Pancreas (tissue), 10 donors: Measurements from ENCODE around the gene CDC42BPB. TPM values are rescaled to one million over a fixed set of nuclear protein-coding genes. Genes with fewer than 3 reads are reported as not detected.

Source experiments
- ATAC-seq, 4 donors: fragments of 200-7000 bp; cut with Tn5 transposase; one replicate each; pipeline versions ENCODE4 v1.8.0 to v1.9.1; 2020; ENCODE audit warnings: mild to moderate bottlenecking in 4 of 4, moderate library complexity in 4 of 4
- DNase-seq, 6 donors: peaks; one replicate each; pipeline ENCODE4 v3.0.0-alpha.2; 2020
- FAIRE-seq: peaks from 2 replicates; lab custom pipeline; 2012; peaks lifted over from hg19 to GRCh38; lab: Jason Lieb, UNC
- H3K27ac ChIP-seq, 4 donors: fragments of 200-600 bp; sonication (generic); 1 replicate in 3 of 4; 2 replicates in 1 of 4; pipeline versions ENCODE4 v1.5.0 to v1.8.0; 2020
- H3K27me3 ChIP-seq, 4 donors: fragments of 200-600 bp; one replicate each; pipeline ENCODE4 v1.8.0; 2021
- H3K36me3 ChIP-seq, 3 donors: fragments of 200-600 bp; sonication (generic) in 1 of 3; one replicate each; pipeline versions ENCODE4 v1.5.0 to v1.8.0; 2020 to 2021
- H3K4me1 ChIP-seq, 3 donors: fragments of 200-600 bp; one replicate each; pipeline ENCODE4 v1.8.0; 2021
- H3K4me3 ChIP-seq, 4 donors: fragments of 200-600 bp; sonication (generic) in 2 of 4; one replicate each; pipeline versions ENCODE4 v1.5.0 to v1.8.0; 2020 to 2021
- H3K9me3 ChIP-seq, 4 donors: fragments of 200-600 bp; one replicate each; pipeline ENCODE4 v1.8.0; 2021
- CTCF ChIP-seq, 4 donors: fragments of 200-600 bp; sonication (generic) in 3 of 4; IDR thresholded peaks; one replicate each; pipeline versions ENCODE4 v1.5.0 to v1.8.0; 2021; ENCODE audit warnings: antibody characterized with exemption in 4 of 4
- WGBS, 2 donors: extraction: QIAGEN DNeasy Blood & Tissue Kit; methylation state at CpG; one replicate each; pipeline ENCODE4 v1.1.7; 2013; 5-methylcytosine and 5-hydroxymethylcytosine counted together
- intact Hi-C, 3 donors: fragments of 100-400 bp; cut with DNase I; formaldehyde crosslinking; loops; one replicate each; pipeline versions ENCODE4 v1.11.1 to v1.14.2; 2022
- polyA plus RNA-seq, 2 donors: library from polyadenylated mRNA; stranded (reverse); fragments of 200-250 nt; gene quantifications; one replicate each; pipeline ENCODE4 v1.2.3, GENCODE V29; 2013
- total RNA-seq, 6 donors: library from RNA; stranded (reverse); fragmentation: NEBNext Ultra II Directional in 4 of 6; extraction: Animal tissue kit (Norgen Biotek cat#: 25700) in 4 of 6; gene quantifications; one replicate each; pipeline versions ENCODE4 v1.2.1 to v1.2.4, GENCODE V29; 2021 to 2023
- donor health status: healthy with polysubstance abuse.
- donor health status: DM: no; HTN: no; CAD: no; lungs with moderate emphysema.
- donor health status: DM: no; HTN: no; CAD: no.
- donor health status: control.
- donor health status: control.
- donor health status: Bipolar disorder and iron deficiency.
- donor health status: DM: yes; HTN: yes; CAD: no.
- donor health status: DM: no; HTN: no; CAD: no.
- donor health status: DM: no; HTN: no; CAD: no.
- donor health status: DM: yes; HTN: yes; CAD: no.

CDC42BPB gene
- total and polyA plus RNA-seq, 8 donors = 27.2 to 45.5 (median 32.7) TPM

GRCh38 chr14:103023881-103024473, 33.4 kb downstream of the CDC42BPB start:
- no peaks in the 10 kb centered on the region for H3K4me1 ChIP-seq
- 80 to 85% methylated on average over 15 of the region's 15 CpGs for WGBS, 2 donors

GRCh38 chr14:103022685-103023044, 34.7 kb downstream of the CDC42BPB start:
- Histone ChIP-seq H3K4me3 (no peak overlapping the region), H3K36me3 (no peaks in the 10 kb centered on the region), H3K9me3 (no peaks in the 10 kb centered on the region), H3K27me3 (no peaks in the 10 kb centered on the region), H3K27ac (peak overlapping the region in 1 of 4 donors; percentile 49), H3K4me1 (no peaks in the 10 kb centered on the region)
- no peak for TF ChIP-seq CTCF (IDR thresholded peaks at IDR 0.05)
- 27 to 31% methylated on average over 2 of the region's 2 CpGs for WGBS, 2 donors
- DNase-seq = peak in 1 of 6 donors; percentile 3
- ATAC-seq = no peak
- no peak for FAIRE-seq
- intact Hi-C loops = no loop called here

More at GRCh38 chr14:103023881-103024473, 33.4 kb downstream of the CDC42BPB start:
- Histone ChIP-seq H3K27ac (peak overlapping the region in 2 of 4 donors; percentile 4 to 10), H3K9me3 (no peaks in the 10 kb centered on the region), H3K27me3 (no peaks in the 10 kb centered on the region), H3K4me3 (no peak overlapping the region), H3K36me3 (no peaks in the 10 kb centered on the region)
- DNase-seq (peak in 1 of 6 donors; percentile 35), ATAC-seq (peak in 1 of 4 donors; percentile 39), FAIRE-seq (no peak)
- TF ChIP-seq CTCF (IDR thresholded peaks at IDR 0.05) = no peak
- intact Hi-C loops = no loop called here

GRCh38 chr14:103022002-103022684, 35.2 kb downstream of the CDC42BPB start:
- no peaks in the 10 kb centered on the region for H3K4me1 ChIP-seq
- ATAC-seq (peak; percentile 44 to 68 (median 66)), FAIRE-seq (no peak), DNase-seq (peak in 1 of 6 donors; percentile 14)
- 33 to 34% methylated on average over 12 of the region's 12 CpGs for WGBS, 2 donors
- H3K9me3 ChIP-seq = no peaks in the 10 kb centered on the region
- intact Hi-C loops = no loop called here
- H3K4me3 ChIP-seq = no peak overlapping the region
- no peaks in the 10 kb centered on the region for H3K36me3 ChIP-seq
- TF ChIP-seq CTCF (IDR thresholded peaks at IDR 0.05) = no peak
- H3K27me3 ChIP-seq = no peaks in the 10 kb centered on the region
- peak overlapping the region in 2 of 4 donors; percentile 20 to 49 for H3K27ac ChIP-seq

DNA sequence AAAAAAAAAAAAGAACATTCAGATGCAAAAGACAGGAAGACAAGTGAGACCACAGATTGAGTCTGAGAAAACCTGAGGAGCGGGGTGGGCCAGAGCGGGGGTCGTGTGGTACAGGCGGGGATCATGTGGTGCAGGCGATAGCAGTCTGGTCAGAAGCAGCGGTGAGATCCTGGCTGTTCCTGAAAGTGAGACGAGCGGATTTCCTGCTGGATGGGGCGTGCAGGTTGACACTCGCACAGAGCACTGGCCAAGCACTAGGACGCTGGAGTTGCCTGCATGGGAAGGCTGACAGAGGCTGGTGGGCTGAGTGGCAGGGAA, 35.7 kb downstream of the CDC42BPB start:
- H3K9me3 ChIP-seq = no peaks in the 10 kb centered on the region
- WGBS, 2 donors = 88 to 90% methylated on average over 11 of the region's 11 CpGs
- no peaks in the 10 kb centered on the region for H3K36me3 ChIP-seq
- no peak for ATAC-seq
- peak overlapping the region in 2 of 4 donors; percentile 20 to 49 for H3K27ac ChIP-seq
- intact Hi-C loops = no loop called here
- no peak for DNase-seq
- no peak overlapping the region for H3K4me3 ChIP-seq
- FAIRE-seq = no peak
- no peaks in the 10 kb centered on the region for H3K4me1 ChIP-seq
- no peaks in the 10 kb centered on the region for H3K27me3 ChIP-seq
- no peak for TF ChIP-seq CTCF (IDR thresholded peaks at IDR 0.05)
